ENCODE data around the gene BMX. TPM values are rescaled to one million over a fixed set of nuclear protein-coding genes. Genes with fewer than 3 reads are reported as not detected.

The BMX gene
- total RNA-seq, 1 experiment from 2014 or later = not detected

GRCh38 chrX:15496824-15497223 lies 3.8 kb upstream of the BMX start:
- no TSS peak for BruUV-seq (replicated peaks)
- Histone ChIP-seq H3K79me2 (ENCODE audit: low read length) (peaks cover 12% of the 10 kb centered on the region), H3F3A (ENCODE audit: low read length, unreplicated experiment) (no peaks in the 10 kb centered on the region), H3K27ac (ENCODE audit: low read length) (no peak overlapping the region), H3K9me3 (ENCODE audit: low read length) (no peaks in the 10 kb centered on the region), H3K9me2 (replicated peaks; ENCODE audit: low read length) (no peaks in the 10 kb centered on the region), H3K9ac (ENCODE audit: low read length) (no peak overlapping the region), H3K4me3 (ENCODE audit: low read length) (no peak overlapping the region), H3K36me3 (ENCODE audit: low read depth, low read length) (no peaks in the 10 kb centered on the region), H2AFZ (ENCODE audit: low read length) (no peak overlapping the region), H4K20me1 (ENCODE audit: low read length) (no peaks in the 10 kb centered on the region), H3K4me2 (ENCODE audit: low read length) (no peak overlapping the region), H3K27me3 (ENCODE audit: low read length) (no peaks in the 10 kb centered on the region), H3K4me1 (ENCODE audit: insufficient read depth, low read length) (peaks cover 9% of the 10 kb centered on the region)
- DNase-seq = no peak
- intact Hi-C loops (cut with micrococcal nuclease) = loop anchor here (5.0 kb wide), 1 partner anchor 175 kb away; no protein-coding TSS in a partner anchor
- ATAC-seq = no peak
- ChIA-PET CTCF (no interaction called here), POLR2A (ENCODE audit: unreplicated experiment) (no interaction called here)
- TF ChIP-seq EZH2phosphoT487 (IDR thresholded peaks at IDR 0.05; ENCODE audit: borderline replicate concordance, low read length) (no peak), CTCF (conservative IDR thresholded peaks at IDR 0.05; ENCODE audit: low read depth, low read length) (no peak), EZH2 (IDR thresholded peaks at IDR 0.05; ENCODE audit: low read length, unreplicated experiment) (no peak)

GRCh38 chrX:15497865-15498264 lies 2.7 kb upstream of the BMX start:
- TF ChIP-seq CTCF (conservative IDR thresholded peaks at IDR 0.05; ENCODE audit: low read depth, low read length) (peak; percentile 72), EZH2phosphoT487 (IDR thresholded peaks at IDR 0.05; ENCODE audit: borderline replicate concordance, low read length) (no peak), EZH2 (IDR thresholded peaks at IDR 0.05; ENCODE audit: low read length, unreplicated experiment) (no peak)
- Histone ChIP-seq H3K9me2 (replicated peaks; ENCODE audit: low read length) (no peaks in the 10 kb centered on the region), H2AFZ (ENCODE audit: low read length) (no peak overlapping the region), H3K9ac (ENCODE audit: low read length) (no peak overlapping the region), H3F3A (ENCODE audit: low read length, unreplicated experiment) (no peaks in the 10 kb centered on the region), H3K4me2 (ENCODE audit: low read length) (no peak overlapping the region), H3K79me2 (ENCODE audit: low read length) (peaks cover 1% of the 10 kb centered on the region), H3K27me3 (ENCODE audit: low read length) (no peaks in the 10 kb centered on the region), H3K4me1 (ENCODE audit: insufficient read depth, low read length) (no peaks in the 10 kb centered on the region), H3K36me3 (ENCODE audit: low read depth, low read length) (no peaks in the 10 kb centered on the region), H4K20me1 (ENCODE audit: low read length) (no peaks in the 10 kb centered on the region), H3K9me3 (ENCODE audit: low read length) (no peaks in the 10 kb centered on the region), H3K27ac (ENCODE audit: low read length) (no peak overlapping the region), H3K4me3 (ENCODE audit: low read length) (no peak overlapping the region)
- ATAC-seq (peak; percentile 27), DNase-seq (peak; percentile 76)
- ChIA-PET CTCF (interaction anchor here (1.4 kb wide), 1 partner anchor 67 kb away, joined by 4 read pairs; no protein-coding TSS in a partner anchor), POLR2A (ENCODE audit: unreplicated experiment) (no interaction called here)
- BruUV-seq (replicated peaks) = no TSS peak
- intact Hi-C loops (cut with micrococcal nuclease) = loop anchor here (1.0 to 5.0 kb wide), 2 partner anchors 67 to 174 kb away; no protein-coding TSS in a partner anchor

GRCh38 chrX:15498741-15499140 lies 1.9 kb upstream of the BMX start:
- Histone ChIP-seq H3K4me2 (ENCODE audit: low read length) (no peak overlapping the region), H3K79me2 (ENCODE audit: low read length) (no peaks in the 10 kb centered on the region), H3K4me3 (ENCODE audit: low read length) (no peak overlapping the region), H3K27ac (ENCODE audit: low read length) (no peak overlapping the region), H3K9me2 (replicated peaks; ENCODE audit: low read length) (no peaks in the 10 kb centered on the region), H3K27me3 (ENCODE audit: low read length) (no peaks in the 10 kb centered on the region), H3K9ac (ENCODE audit: low read length) (no peak overlapping the region), H2AFZ (ENCODE audit: low read length) (no peak overlapping the region), H4K20me1 (ENCODE audit: low read length) (no peaks in the 10 kb centered on the region), H3K9me3 (ENCODE audit: low read length) (no peaks in the 10 kb centered on the region), H3F3A (ENCODE audit: low read length, unreplicated experiment) (no peaks in the 10 kb centered on the region), H3K36me3 (ENCODE audit: low read depth, low read length) (no peaks in the 10 kb centered on the region), H3K4me1 (ENCODE audit: insufficient read depth, low read length) (no peaks in the 10 kb centered on the region)
- POLR2A ChIA-PET (ENCODE audit: unreplicated experiment) = no interaction called here
- no TSS peak for BruUV-seq (replicated peaks)
- intact Hi-C loops (cut with micrococcal nuclease) = loop anchor here (1.0 to 5.0 kb wide), 2 partner anchors 67 to 174 kb away; no protein-coding TSS in a partner anchor
- DNase-seq (no peak), ATAC-seq (no peak)
- CTCF ChIA-PET = interaction anchor here (1.4 kb wide), 1 partner anchor 66 kb away, joined by 4 read pairs; no protein-coding TSS in a partner anchor
- TF ChIP-seq EZH2 (IDR thresholded peaks at IDR 0.05; ENCODE audit: low read length, unreplicated experiment) = no peak
- no peak for TF ChIP-seq EZH2phosphoT487 (IDR thresholded peaks at IDR 0.05; ENCODE audit: borderline replicate concordance, low read length)
- no peak for TF ChIP-seq CTCF (conservative IDR thresholded peaks at IDR 0.05; ENCODE audit: low read depth, low read length)

Data from PC-3 (cell line).